CD4-positive, alpha-beta T cell treated with Interleukin-4 for 4 hours (primary cell): ENCODE measurements around the gene CYP3A5.
"Not testable (repeated sequence)": the region's sequence is repeated elsewhere in the genome, so short reads cannot be mapped to it uniquely, and the experiment has no call there.

Source experiments
- DNase-seq: peaks from one replicate; pipeline ENCODE4 v3.0.0-alpha.2; 2020

The CYP3A5 gene

GRCh38 chr7:99679400-99680191 is at the start of gene CYP3A5:
Gene CYP3A5, minus strand, starts transcription at chr7:99679996. Its CDS starts 100 bp downstream, at chr7:99679896.
- no peak for DNase-seq

- DNase-seq, result no peak
Measured at GRCh38 chr7:99728615-99729014, 48.8 kb upstream of the CYP3A5 start.

GRCh38 chr7:99723201-99723600 is 43.4 kb upstream of the CYP3A5 start:
- not testable (repeated sequence) for DNase-seq

DNA sequence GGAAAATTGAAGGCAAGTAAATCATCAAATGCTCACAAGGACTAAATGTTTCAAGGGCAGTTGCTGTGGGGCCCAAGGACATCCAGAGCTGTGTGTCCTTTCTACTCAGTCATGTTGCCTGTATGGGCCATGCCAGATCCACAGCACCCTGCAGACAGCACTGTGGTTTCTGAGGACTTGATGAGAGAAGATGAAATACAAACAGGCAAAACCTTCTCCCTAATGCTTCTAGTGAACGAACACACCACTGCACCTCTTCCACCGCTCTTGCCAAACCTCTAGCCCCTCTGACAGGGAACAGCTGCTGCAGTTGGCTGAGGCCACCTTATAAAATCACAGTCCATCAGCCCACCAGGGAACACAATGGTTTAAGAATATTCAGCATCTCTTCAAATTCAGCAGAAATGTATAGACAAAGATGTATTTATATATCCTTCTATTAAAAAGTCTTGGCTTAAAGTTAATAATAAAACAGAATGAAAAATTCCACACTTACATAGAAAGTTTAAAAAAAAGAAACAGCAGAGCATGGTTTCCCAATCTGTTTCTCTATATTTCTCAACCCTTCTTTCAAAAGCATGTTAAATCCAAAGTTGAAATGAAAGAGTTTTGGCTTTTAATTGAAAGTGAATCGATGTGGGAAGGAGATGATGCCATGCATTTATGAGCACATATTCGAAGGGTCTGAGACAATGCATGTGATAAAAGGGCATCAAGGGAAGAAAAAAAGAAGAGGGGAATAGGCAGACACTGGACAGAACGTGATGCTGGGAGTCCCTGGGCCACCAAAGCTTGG is 41.2 kb upstream of the CYP3A5 start:
- DNase-seq, result no peak

DNA sequence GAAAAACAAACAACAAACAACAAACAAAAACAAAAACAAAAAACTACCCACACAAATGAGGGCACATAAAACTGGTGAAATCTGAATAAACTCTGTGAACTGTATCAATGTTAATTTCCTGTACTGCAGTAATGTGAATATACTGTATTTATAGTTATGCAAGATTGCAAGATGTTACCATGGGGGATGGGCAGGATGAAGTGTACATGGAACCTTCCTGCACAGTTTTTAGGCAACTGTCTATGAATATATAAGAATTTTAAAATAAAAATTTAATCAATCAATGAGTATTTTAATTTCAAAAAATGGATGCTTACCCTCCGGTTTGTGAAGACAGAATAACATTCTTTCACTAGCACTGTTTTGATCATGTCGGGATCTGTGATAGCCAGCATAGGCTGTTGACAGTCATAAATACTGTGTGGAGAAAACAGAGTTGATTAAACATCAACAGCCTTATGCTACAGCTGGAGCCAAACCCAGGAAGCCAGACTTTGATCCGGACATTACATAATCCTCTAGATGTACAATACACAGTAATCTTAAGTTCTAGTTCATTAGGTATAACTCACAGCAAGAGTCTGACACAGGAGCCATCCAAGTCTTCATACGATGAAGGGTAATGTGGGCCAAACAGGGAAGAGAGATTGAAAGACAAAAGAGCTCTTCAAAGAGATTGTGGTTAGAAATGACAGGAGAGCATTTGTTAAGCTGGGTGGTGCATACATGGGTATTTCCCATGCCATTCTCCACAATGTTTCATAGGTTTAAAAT is 40.4 kb upstream of the CYP3A5 start:
- DNase-seq, result no peak

DNA sequence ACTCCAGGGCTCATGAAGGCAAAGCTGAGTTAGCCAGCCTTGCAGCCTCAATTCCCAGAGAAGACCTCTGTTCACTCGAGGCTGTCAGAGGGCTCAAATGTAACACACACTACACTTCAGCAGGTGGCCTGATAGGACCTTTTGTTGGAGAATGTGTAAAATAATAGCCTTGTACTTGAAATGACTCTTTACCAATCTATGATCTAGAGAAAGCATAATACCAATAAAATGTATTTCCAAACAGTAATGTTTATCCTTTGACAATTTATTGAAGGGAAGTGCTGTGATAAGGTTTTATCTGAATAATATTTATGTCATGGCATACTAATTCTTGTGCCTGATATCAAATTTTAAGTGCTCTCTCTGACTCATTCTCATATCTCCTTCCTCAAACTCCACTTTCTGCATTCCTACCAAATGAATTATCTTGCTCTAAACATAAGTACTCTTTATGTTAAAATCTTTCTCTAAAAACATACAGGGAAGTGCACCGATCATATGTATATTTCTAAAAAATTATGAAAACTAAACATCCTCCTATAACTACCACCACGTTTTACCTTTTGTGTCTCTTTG is 34.3 kb upstream of the CYP3A5 start:
- DNase-seq, result no peak

DNA sequence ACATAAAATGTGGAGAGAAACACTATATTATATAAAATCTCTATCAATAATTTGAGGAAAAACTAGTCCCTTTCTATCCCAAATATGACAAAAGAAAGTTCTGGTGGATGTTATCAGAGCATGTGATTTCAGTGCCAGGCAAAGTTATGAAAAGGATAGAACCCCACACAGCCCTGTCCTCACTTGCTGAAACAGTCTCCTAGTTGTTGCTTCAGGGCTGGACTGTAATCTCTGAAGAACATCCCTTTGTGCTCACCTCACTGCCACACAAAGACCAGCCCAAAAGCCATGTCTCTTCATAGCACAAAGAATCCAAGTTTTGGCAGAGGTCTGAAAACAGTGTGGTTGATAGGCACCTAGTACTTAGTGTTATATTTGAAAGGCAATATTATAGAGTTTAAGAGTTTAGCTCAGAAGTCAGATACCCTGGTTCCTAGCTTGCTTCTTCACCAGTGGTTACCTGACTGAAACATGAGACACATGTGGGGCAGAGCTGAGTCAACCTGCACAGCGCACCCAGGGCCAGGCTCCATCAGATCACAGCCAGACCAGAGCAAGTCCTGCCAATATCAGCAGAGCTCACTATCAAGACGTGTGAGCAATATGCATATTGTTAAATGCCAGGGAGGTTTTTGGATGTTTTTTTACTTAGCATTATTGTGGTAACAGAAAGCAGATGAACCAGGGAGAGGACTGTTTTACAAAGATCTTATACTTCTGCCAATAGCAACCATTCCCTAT is 30.2 kb upstream of the CYP3A5 start:
- no peak for DNase-seq

DNA sequence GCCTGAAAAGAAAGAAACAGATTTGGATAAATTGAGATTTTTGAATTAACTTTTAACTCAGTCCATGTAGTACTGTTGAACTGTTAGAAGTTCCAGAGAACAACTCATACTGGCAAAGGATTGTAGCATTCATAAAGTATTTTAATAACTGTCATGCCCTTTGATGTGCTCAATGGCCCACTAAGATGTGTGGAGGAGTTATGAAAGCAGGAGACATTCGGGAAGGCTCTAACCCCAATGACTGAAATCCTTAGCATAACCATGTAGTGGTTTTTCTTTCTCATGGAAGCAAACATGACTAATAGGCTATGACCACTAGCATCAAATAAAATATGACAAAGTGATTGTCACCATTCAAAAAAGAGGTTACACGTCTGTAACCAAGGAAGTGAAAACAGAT is 29.5 kb upstream of the CYP3A5 start:
- DNase-seq, result no peak

GRCh38 chr7:99707096-99707495 is 27.3 kb upstream of the CYP3A5 start:
- DNase-seq, result no peak

DNA sequence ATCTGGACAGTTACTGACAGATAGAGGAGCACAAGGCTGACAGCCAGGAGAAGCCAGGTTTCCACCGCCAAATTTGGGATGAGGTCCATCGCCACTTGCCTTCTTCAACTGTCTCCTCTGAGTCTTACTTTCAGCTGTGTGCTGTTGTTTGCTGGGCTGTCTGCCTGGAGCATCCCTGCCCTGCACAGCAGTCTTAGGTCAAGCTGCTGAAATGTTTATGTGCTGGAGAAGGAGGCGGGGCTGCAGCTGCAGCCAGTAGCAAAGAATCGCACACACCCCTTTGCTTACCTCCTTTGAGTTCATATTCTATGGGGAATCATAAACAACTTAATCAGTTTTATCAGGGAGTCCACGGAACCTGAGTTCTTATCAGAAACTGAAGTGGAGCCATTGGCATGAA is 20.1 kb upstream of the CYP3A5 start:
- DNase-seq, result no peak

DNA sequence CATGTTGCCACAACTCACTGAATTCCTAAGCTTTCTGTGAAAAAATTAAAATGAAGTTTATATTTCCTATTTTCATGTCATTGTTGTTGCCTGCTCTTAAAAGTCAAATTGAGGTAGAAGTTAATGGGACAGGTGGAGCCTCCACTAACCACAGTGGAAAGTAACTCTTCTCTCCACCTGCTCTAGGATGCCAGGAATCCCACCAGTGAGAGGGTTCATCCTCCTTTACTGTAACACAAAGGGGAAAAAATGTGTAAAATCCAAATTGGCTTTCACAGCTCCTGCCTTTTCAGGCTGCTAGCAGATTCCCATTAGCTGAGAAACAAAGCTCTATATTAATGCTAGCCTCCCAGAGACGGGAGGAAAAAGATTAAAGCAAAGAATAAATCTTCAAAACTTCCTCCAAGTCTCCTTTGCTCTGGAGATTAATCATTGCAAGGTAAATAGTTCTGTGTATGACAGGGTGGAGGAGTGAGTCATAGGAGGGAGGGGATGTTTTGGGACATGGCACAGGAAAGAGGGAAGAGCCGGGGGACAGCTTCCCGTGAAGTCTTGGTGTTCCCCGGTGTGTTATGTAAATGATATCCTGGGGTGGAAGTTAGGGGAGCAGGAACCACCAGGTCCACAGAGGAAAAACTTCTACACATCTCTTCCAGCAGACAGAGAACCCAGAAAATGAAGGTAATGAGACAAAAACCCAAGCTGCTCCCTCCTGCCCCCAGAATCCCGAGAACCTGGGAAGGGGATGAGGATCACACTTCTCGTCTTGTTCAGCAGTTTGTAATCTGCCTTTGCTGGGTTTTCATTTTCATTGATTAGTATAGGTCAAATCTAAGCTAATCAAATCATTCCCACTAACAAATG is 19.3 kb upstream of the CYP3A5 start:
- DNase-seq, result not testable (repeated sequence)

GRCh38 chr7:99694912-99695304 is 15.1 kb upstream of the CYP3A5 start:
- DNase-seq, result no peak

GRCh38 chr7:99694201-99694911 is 14.6 kb upstream of the CYP3A5 start:
- DNase-seq, result no peak

DNA sequence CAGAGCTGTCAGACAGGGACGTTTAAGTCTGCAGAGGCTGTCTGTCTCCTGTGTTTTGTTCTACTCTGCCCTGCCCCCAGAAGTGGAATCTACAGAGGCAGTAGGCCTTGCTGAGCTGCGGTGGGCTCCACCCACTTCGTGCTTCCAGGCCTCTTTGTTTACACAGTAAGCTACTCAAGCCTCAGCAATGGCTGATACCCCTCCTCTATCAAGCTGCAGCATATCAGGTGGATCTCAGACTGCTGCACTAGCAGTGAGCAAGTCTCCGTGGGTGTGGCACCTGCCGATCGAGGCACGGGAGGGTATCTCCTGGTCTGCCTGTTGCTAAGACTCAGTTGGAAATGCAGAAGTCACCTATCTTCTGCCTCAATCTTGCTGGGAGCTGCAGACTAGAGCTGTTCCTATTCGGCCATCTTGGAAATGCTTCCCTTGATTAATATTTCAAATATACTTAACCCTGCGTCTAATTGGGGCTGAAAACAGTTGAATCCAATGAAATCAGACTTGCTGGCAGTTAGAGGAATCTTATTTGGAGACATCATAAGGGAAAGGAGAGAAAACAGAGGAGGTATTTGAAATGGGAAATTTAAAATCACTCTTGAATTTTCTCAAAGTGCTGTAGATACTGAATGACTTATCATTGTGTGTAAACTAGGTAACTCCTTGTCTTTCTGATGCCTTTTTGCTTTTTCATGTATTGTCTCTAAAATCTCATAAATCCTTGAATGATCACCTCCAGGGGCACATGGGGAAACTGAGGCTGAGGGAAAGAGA is 13.8 kb upstream of the CYP3A5 start:
- DNase-seq, result no peak

DNA sequence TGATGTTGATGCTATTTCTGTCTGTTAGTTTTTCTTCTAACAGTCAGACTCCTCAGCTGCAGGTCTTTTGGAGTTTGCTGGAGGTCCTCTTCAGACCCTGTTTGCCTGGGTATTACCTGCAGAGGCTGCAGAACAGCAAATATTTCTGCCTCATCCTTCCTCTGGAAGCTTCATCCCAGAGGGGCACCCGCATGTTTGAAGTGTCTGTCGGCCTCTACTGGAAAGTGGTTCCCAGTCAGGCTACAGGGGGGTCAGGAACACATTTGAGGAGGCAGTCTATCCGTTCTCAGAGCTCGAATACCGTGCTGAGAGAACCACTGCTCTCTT is 13.3 kb upstream of the CYP3A5 start:
- DNase-seq, result no peak

- not testable (repeated sequence) for DNase-seq
Measured at GRCh38 chr7:99692563-99692962, 12.8 kb upstream of the CYP3A5 start.

- not testable (repeated sequence) for DNase-seq
Measured at GRCh38 chr7:99691658-99692057, 11.9 kb upstream of the CYP3A5 start.

GRCh38 chr7:99690918-99691317 is 11.1 kb upstream of the CYP3A5 start:
- not testable (repeated sequence) for DNase-seq

GRCh38 chr7:99685871-99686608 is 6.2 kb upstream of the CYP3A5 start:
- not testable (repeated sequence) for DNase-seq
